ENCODE data around the gene GATAD2A. TPM values are rescaled to one million over a fixed set of nuclear protein-coding genes. Genes with fewer than 3 reads are reported as not detected.
A peak's percentile ranks its signal among the peaks of the same experiment; 100 is the strongest.

Gene GATAD2A
- total and polyA plus RNA-seq, 10 of the 15 experiments (the other 5 are each of a cell fraction or from before 2014, with no cell fraction given): 2.6 to 173 (median 32.0) TPM

DNA sequence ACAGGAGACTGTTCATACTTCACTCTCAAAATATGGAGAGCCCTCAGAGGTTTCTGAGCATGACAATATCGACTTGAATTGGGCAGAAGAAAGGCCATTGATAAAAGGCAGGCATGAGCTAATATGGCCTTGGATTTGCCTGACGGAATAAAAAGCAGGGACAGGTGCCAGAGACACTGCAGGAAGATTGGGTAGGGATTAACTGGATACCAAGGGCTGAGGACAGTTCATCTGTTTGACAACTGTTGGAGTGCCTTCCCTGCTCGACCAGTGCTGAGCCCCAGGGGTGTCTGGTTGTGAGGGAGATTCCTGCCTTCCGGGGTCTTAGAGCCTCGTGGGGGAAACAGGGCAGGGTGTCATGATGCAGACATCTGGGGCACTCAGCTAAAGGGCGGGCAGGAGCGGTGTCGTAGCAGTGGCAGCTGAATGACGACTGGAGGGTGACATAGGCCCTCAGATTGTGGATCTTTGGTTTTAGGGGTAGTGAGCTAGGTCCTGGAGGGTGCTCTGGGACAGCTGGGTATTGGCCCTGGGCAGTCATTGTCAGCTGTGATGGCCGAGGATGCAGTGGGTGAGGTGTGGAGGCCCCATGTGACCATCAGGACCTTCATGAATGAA, 12.3 kb downstream of the GATAD2A start:
- CTCF ChIA-PET: interaction anchor here (0.9 to 4.4 kb wide), 3 partner anchors 11 to 73 kb away, joined by 3 to 30 read pairs (median 15); partner anchors contain the start of gene GATAD2A
- Histone ChIP-seq H3K27me3 (replicated peaks in 1 of 2; ENCODE audit: control insufficient read depth in 2 of 2, insufficient read depth in 2 of 2, low read length in 1 of 2) (no peaks in the 10 kb centered on the region), H2AFZ (ENCODE audit: control insufficient read depth, low read depth, low read length) (no peak overlapping the region), H4K20me1 (ENCODE audit: control insufficient read depth, insufficient read depth) (peaks cover 15% of the 10 kb centered on the region), H3K9me3 (replicated peaks; ENCODE audit: control insufficient read depth, insufficient read depth, low read length) (no peaks in the 10 kb centered on the region), H3K4me3 (peak overlapping the region; percentile 19; the same call in 1 of the 2 replicates), H3K4me1 (ENCODE audit: control insufficient read depth, insufficient read depth, low read length) (peaks cover 25% of the 10 kb centered on the region), H3K9ac (ENCODE audit: control insufficient read depth, insufficient read depth, low read length) (no peak overlapping the region), H3K79me2 (ENCODE audit: control insufficient read depth, insufficient read depth, low read length) (peaks cover 77% of the 10 kb centered on the region), H3K4me2 (ENCODE audit: control insufficient read depth, insufficient read depth) (no peak overlapping the region), H3K36me3 (ENCODE audit: control insufficient read depth in 2 of 2, insufficient read depth in 2 of 2, low read length in 1 of 2) (peaks cover under 1 to 7% of the 10 kb centered on the region in 2 experiments; a peak in 2 of 4 replicates), H3K27ac (ENCODE audit: control insufficient read depth, insufficient read depth) (no peak overlapping the region)
- no TSS peak for BruUV-seq (replicated peaks)
- SMC1A ChIA-PET (ENCODE audit: uncharacterized antibody, unreplicated experiment): interaction anchor here (1.0 to 3.2 kb wide), 8 partner anchors 10 to 73 kb away, joined by 3 to 16 read pairs (median 4); no protein-coding TSS in a partner anchor
- in situ Hi-C loops (cut with MboI) (no loop called here), intact Hi-C loops (cut with micrococcal nuclease; ENCODE audit: unreplicated experiment) (no loop called here)
- no peak for TF ChIP-seq SPI1 (IDR thresholded peaks at IDR 0.05; ENCODE audit: borderline replicate concordance, insufficient read depth, low read depth, low read length)
- no peak for TF ChIP-seq POU2F2 (IDR thresholded peaks at IDR 0.05; ENCODE audit: borderline replicate concordance, low read depth, low read length)
- DNase-seq (ENCODE audit: low read depth, low spot score) (no peak), FAIRE-seq (no peak), ATAC-seq (no peak)
- RAD21 ChIA-PET (ENCODE audit: unreplicated experiment): interaction anchor here (1.1 to 1.3 kb wide), 3 partner anchors 13 to 73 kb away, joined by 3 to 5 read pairs (median 4); partner anchors contain the start of gene GATAD2A
- 75% methylated on average over 10 of the region's 10 CpGs for WGBS (ENCODE audit: insufficient coverage, insufficient replicate concordance, low lambda C conversion rate, missing lambda C conversion rate)
- POLR2A ChIA-PET: interaction anchor here (0.5 to 1.3 kb wide), 4 partner anchors 13 to 350 kb away, joined by 3 read pairs; partner anchors contain the start of genes GATAD2A and TSSK6

DNA sequence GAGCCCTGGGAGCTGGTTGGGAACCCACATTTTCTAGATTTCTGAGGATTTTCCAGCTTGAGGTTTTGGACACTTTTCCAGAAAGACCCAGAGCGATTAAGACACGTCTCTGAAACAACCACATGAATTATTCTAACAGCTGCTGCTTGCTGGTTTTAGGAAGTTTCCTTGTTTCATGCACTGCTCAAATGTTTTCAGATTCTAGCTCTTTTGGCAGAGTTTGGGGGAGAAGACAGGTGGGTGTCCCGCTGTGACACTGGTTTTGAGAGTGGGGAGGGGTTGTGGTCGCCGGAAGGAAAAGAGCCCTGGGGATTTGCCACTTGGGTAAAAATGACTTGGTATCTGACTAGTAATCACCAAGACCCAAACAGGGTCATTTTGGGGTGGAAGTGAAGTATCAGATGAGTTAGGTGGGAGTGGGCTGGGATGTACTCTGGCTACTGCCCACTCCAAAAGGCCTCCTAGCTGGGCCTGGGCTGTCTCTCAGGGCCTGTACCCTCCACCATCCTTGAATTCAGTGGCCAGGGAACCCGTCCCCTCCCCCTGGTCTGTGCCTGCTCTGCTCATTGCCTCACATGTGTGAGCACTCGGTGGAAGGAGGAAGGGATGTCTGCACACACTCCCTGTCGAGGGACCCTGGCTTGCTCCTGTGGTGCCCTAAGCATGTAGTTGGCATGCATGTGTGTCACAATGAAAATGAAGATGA, 13.2 kb downstream of the GATAD2A start:
- Histone ChIP-seq H3K27ac (ENCODE audit: control insufficient read depth, insufficient read depth) (peak overlapping the region; percentile 5; the same call in 1 of the 2 replicates), H3K27me3 (replicated peaks in 1 of 2; ENCODE audit: control insufficient read depth in 2 of 2, insufficient read depth in 2 of 2, low read length in 1 of 2) (no peaks in the 10 kb centered on the region), H3K9ac (ENCODE audit: control insufficient read depth, insufficient read depth, low read length) (no peak overlapping the region), H3K9me3 (replicated peaks; ENCODE audit: control insufficient read depth, insufficient read depth, low read length) (no peaks in the 10 kb centered on the region), H3K36me3 (ENCODE audit: control insufficient read depth in 2 of 2, insufficient read depth in 2 of 2, low read length in 1 of 2) (peaks cover 0 to 8% of the 10 kb centered on the region in 2 experiments; a peak in 2 of 4 replicates), H3K4me2 (ENCODE audit: control insufficient read depth, insufficient read depth) (no peak overlapping the region), H3K79me2 (ENCODE audit: control insufficient read depth, insufficient read depth, low read length) (peaks cover 76% of the 10 kb centered on the region), H3K4me1 (ENCODE audit: control insufficient read depth, insufficient read depth, low read length) (peaks cover 25% of the 10 kb centered on the region), H2AFZ (ENCODE audit: control insufficient read depth, low read depth, low read length) (no peak overlapping the region), H3K4me3 (peak overlapping the region; percentile 19; the same call in 1 of the 2 replicates), H4K20me1 (ENCODE audit: control insufficient read depth, insufficient read depth) (peaks cover 10% of the 10 kb centered on the region)
- CTCF ChIA-PET: interaction anchor here (3.3 to 4.4 kb wide), 2 partner anchors 12 to 72 kb away, joined by 15 to 30 read pairs; partner anchors contain the start of gene GATAD2A
- ATAC-seq (peak; percentile 25), FAIRE-seq (peak; percentile 59), DNase-seq (ENCODE audit: low read depth, low spot score) (no peak)
- intact Hi-C loops (cut with micrococcal nuclease; ENCODE audit: unreplicated experiment): no loop called here
- POLR2A ChIA-PET: interaction anchor here (0.6 to 1.1 kb wide), 2 partner anchors 97 to 349 kb away, joined by 3 read pairs; partner anchors contain the start of gene TSSK6
- RAD21 ChIA-PET (ENCODE audit: unreplicated experiment): interaction anchor here (1.1 to 1.3 kb wide), 3 partner anchors 14 to 72 kb away, joined by 3 to 5 read pairs (median 4); partner anchors contain the start of gene GATAD2A
- SMC1A ChIA-PET (ENCODE audit: uncharacterized antibody, unreplicated experiment): interaction anchor here (0.6 to 3.2 kb wide), 7 partner anchors 11 to 71 kb away, joined by 3 to 16 read pairs (median 3); no protein-coding TSS in a partner anchor
- 28% methylated on average over 8 of the region's 8 CpGs for WGBS (ENCODE audit: insufficient coverage, insufficient replicate concordance, low lambda C conversion rate, missing lambda C conversion rate)
- TSS peak; percentile 7 for BruUV-seq (replicated peaks)
- in situ Hi-C loops (cut with MboI): no loop called here
- TF ChIP-seq DPF2 (IDR thresholded peaks at IDR 0.05): no peak
- TF ChIP-seq CHD4 (IDR thresholded peaks at IDR 0.05): no peak
- no peak for TF ChIP-seq PML (IDR thresholded peaks at IDR 0.05; ENCODE audit: low read length)
- peak; percentile 57 for TF ChIP-seq RUNX3 (IDR thresholded peaks at IDR 0.05; ENCODE audit: low read length)
- no peak for TF ChIP-seq MYB (IDR thresholded peaks at IDR 0.05; ENCODE audit: borderline replicate concordance, low read depth, low read length)
- TF ChIP-seq ZNF217 (IDR thresholded peaks at IDR 0.05): no peak
- TF ChIP-seq, protein P1, sequence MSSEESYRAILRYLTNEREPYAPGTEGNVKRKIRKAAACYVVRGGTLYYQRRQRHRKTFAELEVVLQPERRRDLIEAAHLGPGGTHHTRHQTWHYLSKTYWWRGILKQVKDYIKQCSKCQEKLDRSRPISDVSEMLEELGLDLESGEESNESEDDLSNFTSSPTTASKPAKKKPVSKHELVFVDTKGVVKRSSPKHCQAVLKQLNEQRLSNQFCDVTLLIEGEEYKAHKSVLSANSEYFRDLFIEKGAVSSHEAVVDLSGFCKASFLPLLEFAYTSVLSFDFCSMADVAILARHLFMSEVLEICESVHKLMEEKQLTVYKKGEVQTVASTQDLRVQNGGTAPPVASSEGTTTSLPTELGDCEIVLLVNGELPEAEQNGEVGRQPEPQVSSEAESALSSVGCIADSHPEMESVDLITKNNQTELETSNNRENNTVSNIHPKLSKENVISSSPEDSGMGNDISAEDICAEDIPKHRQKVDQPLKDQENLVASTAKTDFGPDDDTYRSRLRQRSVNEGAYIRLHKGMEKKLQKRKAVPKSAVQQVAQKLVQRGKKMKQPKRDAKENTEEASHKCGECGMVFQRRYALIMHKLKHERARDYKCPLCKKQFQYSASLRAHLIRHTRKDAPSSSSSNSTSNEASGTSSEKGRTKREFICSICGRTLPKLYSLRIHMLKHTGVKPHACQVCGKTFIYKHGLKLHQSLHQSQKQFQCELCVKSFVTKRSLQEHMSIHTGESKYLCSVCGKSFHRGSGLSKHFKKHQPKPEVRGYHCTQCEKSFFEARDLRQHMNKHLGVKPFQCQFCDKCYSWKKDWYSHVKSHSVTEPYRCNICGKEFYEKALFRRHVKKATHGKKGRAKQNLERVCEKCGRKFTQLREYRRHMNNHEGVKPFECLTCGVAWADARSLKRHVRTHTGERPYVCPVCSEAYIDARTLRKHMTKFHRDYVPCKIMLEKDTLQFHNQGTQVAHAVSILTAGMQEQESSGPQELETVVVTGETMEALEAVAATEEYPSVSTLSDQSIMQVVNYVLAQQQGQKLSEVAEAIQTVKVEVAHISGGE (CRISPR knock-in tag; IDR thresholded peaks at IDR 0.05): no peak
- no peak for TF ChIP-seq NR2C2 (IDR thresholded peaks at IDR 0.05; ENCODE audit: borderline replicate concordance, control insufficient read depth, insufficient read length, low read depth)
- 0 out of 2 replicates have a peak, but pooled peaks have one; percentile 33 for TF ChIP-seq MTA3 (IDR thresholded peaks at IDR 0.05; ENCODE audit: borderline replicate concordance, low read length)

Data from GM12878 (cell line).